Measurements from ENCODE around the gene SP140L.
"Not testable (repeated sequence)": the region's sequence is repeated elsewhere in the genome, so short reads cannot be mapped to it uniquely, and the experiment has no call there.

Gene SP140L

DNA sequence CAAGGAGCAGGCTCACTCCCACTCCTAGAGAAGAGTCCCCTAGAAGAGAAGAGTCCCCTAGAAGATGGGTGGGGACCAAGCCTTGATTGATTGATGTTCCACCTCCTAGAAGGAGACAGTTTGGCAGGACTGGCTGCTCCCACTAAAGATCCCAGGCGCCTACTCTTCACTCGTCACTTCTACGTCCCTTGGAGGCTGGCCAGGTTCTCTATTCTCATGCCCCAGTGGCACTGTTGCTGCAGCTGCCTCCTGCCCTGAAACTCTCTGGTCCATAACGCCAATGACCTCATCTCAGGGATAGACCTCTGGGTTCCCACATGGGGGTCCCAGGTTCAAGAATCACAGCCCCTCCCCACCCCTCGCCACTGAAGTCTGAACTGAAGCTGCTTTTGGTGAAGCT lies 2.5 kb upstream of the SP140L start:
- no peak for DNase-seq

GRCh38 chr2:230325316-230326243 lies 1.4 kb upstream of the SP140L start:
- DNase-seq: no peak

DNA sequence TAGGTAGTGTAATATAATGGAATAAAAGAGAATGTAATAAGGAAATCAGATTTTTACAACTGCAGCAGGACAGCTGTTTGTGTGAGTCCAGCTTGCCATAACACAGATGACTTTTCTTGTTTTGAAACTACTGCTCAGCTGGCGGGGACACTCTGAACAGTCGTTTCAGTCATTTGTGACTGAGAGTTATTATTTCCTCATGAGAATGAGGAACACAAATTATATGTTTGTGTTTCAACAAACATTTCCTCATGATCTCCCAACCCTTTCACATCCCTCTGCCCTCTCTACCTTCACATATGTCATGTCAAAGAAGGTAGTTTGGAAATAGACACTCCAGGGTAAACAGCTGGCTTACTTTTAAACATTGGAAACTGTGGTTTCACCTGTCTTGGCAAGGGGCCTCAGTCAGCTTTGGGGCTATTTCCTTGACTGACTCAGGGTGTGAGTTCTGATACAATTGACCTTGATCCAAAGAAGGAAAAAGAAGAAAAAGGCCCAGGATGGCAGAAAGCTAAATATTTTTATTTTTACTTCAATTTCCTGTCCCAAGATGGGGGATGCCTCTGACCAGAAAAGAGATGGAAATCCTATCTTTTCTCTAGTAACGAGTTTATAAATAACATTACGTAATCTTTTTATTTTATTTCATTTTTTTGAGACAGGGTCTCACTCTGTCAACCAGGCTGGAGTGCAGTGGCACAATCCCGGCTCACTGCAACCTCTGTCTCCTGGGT lies 593 bp downstream of the SP140L start:
- DNase-seq: peak; percentile 64 to 79 (median 74)

DNA sequence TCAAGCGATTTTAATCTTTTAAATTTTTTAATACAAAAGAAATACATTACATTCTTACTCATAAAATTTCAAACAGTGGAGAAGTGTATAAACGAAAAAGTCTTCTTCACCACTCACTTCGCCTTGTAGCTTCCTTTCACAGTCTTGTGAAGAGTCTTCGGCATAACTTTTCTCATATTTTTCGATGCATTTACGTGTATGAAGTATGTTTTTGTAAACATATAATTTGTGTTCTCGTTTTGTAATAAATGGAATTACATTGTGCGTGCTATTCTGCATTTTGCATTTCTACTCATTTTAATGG lies 1.1 kb downstream of the SP140L start:
- DNase-seq: no peak

- DNase-seq: peak; percentile 49 to 64 (median 60)
These were observed 3.1 kb downstream of the SP140L start for GRCh38 chr2:230329946-230330605.

GRCh38 chr2:230330725-230331124 lies 3.7 kb downstream of the SP140L start:
- peak; percentile 30 to 55 (median 31) for DNase-seq

DNA sequence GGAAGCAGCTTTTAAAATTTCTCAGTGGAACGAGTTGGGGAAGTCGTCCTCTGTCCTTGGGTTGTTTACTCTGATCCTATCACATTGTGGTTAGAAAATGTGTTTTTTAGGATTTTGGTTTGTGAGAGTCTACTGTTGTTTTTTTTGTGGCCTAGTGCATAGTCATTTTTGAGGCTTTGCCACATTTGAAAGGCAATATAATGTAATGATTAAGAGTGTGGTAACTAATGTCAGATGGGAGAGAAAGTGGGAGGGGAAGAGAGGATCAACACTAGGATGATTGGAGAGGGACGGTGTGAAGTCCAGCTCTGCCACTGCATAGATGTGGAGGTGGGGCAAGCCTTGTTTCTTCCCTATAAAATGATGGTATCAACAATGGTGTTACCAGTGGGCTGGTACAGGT lies 8.5 kb downstream of the SP140L start:
- no peak for DNase-seq

GRCh38 chr2:230335864-230336506 lies 9.0 kb downstream of the SP140L start:
- DNase-seq: no peak

DNA sequence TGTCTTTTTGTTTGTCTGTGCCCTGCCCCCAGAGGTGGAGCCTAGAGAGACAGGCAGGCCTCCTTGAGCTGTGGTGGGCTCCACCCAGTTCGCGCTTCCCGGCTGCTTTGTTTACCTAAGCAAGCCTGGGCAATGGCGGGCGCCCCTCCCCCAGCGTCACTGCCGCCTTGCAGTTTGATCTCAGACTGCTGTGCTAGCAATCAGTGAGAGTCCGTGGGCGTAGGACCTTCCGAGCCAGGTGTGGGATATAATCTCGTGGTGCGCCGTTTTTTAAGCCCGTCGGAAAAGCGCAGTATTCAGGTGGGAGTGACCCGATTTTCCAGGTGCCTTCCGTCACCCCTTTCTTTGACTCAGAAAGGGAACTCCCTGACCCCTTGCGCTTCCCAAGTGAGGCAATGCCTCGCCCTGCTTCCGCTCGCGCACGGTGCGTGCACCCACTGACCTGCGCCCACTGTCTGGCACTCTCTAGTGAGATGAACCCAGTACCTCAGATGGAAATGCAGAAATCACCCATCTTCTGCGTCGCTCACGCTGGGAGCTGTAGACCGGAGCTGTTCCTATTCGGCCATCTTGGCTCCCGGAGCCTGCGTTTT lies 15.0 kb downstream of the SP140L start:
- DNase-seq: not testable (repeated sequence)

DNA sequence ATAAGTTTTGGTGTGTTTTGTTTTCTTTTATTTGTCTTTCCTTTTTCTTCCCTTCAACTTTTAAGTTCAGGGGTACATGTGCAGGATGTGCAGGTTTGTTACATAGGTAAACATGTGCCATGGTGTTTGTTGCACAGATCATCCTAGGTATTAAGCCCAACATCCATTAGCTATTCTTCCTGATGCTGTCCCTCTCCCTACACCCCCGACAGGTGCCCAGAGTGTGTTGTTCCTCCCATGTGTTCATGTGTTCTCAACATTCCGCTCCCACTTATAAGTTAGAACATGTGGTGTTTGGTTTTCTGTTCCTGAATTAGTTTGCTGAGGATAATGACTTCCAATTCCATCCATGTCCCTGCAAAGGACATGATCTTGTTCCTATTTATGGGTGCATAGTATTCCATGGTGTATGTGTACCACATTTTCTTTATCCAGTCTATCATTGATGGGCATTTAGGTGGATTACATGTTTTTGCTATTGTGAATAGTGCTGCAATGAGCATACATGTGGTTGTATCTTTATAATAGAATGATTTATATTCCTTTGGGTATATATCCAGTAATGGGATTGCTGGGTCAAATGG lies 16.1 kb downstream of the SP140L start:
- not testable (repeated sequence) for DNase-seq

GRCh38 chr2:230343747-230344146 lies 16.8 kb downstream of the SP140L start:
- DNase-seq: no peak

GRCh38 chr2:230346465-230346864 lies 19.5 kb downstream of the SP140L start:
- DNase-seq: no peak

- no peak for DNase-seq
These were observed 20.0 kb downstream of the SP140L start for GRCh38 chr2:230346921-230347533.

GRCh38 chr2:230347659-230348305 lies 20.8 kb downstream of the SP140L start:
- peak; percentile 28 to 31 (median 30) for DNase-seq

DNA sequence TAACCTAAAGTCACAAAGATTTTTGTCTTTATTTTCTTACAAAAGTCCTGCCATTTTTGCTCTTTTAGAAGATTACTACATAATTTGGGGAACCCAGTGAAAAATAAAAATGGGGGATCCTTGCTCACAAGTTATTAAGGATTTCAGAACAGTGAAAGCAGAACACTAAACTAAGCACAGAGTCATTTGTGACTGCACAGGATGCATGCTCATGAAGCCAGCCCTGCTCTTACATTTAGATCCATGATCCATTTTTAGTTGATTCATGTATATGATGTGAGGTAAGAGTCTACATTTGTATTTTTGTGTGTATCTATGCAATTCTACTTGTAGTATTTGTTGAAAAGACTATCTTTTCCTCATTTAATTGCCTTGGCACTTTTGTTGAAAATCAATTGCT lies 21.8 kb downstream of the SP140L start:
- DNase-seq: no peak

DNA sequence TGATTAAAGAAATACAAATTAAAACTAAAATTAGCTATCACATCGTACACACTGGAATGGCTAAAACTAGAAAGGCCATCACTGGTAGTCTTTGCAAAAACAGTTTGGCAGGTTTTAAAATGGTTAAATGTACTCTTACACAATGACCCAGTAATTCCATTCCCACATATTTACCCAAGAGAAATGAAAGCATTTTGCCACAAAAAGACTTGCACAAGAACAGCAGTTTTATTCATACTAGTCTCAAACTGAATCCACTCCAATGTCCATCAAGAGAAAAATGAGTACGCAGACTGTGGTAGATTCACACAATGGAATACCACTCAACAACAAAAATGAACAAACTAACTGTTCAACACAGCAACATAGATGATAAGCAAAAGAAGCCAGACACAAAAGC lies 29.1 kb downstream of the SP140L start:
- DNase-seq: no peak

DNA sequence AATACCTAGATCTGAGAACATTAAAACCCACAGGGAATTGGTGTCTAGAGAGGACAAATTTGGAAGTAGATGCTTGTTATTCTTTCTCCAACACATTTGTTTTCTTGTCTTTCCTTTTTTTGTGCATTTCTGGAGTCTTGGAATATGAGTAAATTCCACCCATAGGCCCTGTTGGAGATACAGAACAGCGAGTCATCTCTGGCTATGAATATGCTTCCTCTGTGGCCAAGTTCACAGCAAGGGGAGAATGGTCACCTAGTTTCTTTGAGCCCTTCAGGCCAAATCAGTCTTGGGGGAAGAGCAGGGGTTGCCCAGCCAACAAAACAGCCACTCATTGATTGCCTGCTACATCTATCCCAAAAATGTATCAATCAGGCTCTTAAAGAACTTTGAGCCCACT lies 31.3 kb downstream of the SP140L start:
- no peak for DNase-seq

GRCh38 chr2:230360028-230360427 lies 33.0 kb downstream of the SP140L start:
- no peak for DNase-seq

DNA sequence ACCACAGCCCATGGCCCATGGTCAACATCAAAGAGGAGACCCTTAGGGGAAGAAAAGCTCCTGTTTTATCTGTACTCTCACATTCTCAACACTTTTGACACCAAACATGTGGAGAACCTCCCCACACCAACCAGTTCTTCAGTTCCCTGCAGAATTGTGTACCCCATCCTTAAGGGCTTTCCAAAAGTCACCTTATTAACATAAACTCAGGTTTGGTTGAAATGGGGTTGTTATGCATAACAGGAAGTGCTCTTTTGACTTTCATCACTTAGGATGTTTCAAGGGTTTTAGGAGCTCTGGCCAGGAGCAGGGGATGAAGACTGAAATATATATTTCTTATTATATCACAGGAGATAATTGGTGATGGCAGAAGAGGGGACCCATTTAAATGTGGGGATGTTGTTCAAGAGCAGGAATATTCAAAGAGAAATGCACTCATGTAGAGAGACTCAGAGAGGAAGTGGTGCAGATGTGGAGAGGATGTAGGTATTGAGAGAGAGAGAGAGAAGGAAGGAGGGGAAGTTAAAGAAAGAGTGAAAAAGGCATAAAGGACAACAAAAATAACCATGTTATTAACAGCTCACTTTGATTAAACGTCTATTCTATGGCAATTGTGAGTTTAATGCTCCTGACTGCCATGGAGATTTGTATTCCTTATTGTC lies 35.2 kb downstream of the SP140L start:
- no peak for DNase-seq

DNA sequence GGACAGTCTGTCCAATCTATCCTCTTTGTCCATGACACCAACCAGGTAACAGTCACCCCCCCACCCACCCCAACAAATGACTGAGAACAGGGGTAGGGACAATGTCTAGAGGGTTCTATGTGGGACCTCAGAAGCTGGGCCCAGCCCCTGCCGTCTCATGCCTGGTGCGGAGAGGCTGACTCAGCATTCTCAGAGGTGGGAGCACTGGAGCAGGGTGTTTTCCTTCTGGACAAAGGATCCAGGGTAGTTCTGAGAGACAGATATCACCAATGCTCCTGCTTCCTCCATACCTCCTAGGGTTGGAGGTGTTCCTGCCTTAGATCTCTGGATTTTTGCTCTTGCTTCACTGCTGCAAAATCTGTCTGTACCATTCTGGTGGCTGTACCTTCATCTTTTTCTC lies 55.1 kb downstream of the SP140L start:
- no peak for DNase-seq

DNA sequence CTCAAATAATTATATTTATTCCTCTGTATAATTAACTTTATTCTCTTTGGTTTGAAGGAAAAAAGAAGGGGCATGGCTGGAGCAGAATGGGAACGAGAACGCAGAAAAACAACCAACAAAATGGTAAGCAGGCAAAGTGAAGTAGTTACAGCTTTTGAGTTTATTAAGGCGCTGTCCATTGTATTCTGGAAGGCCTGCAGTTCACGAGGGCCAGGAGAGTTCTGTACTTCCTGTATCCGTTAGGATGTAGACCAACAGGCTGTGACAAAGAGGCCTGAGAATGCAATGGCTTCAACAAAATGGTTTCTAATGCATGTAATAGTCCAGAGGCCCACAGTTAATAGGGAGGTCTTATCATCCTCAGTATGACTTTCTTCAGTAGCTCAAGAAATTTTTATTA lies 56.5 kb downstream of the SP140L start:
- DNase-seq: no peak
